Middle frontal gyrus (tissue), 1 donor: ENCODE data around the gene PARP3.
"Not testable (repeated sequence)": the region's sequence is repeated elsewhere in the genome, so short reads cannot be mapped to it uniquely, and the experiment has no call there.

Source experiments
- DNase-seq: peaks from one replicate; pipeline ENCODE4 v3.0.0-alpha.2; 2015; ENCODE audit warnings: low spot score; ENCODE audit errors: extremely low spot score

PARP3 gene

GRCh38 chr3:51941798-51942602 is at the start of gene PARP3, which contains the start of gene RRP9:
Gene PARP3, plus strand, starts transcription at chr3:51942363. Its CDS starts 993 bp downstream, at chr3:51943356.
Gene RRP9, minus strand, starts transcription at chr3:51941904. Its CDS starts 37 bp downstream, at chr3:51941867.
- DNase-seq, result peak; percentile 100

GRCh38 chr3:51894391-51894790 is 47.8 kb upstream of the PARP3 start:
- DNase-seq, result no peak

- no peak for DNase-seq
These were observed 47.2 kb upstream of the PARP3 start for GRCh38 chr3:51894939-51895338.

GRCh38 chr3:51896607-51897305 is 45.4 kb upstream of the PARP3 start:
- DNase-seq, result no peak

- no peak for DNase-seq
These were observed 44.8 kb upstream of the PARP3 start for GRCh38 chr3:51897391-51897790.

- DNase-seq, result not testable (repeated sequence)
These were observed 42.1 kb upstream of the PARP3 start for GRCh38 chr3:51900043-51900442.

- not testable (repeated sequence) for DNase-seq
These were observed 39.8 kb upstream of the PARP3 start for GRCh38 chr3:51902361-51902760.

GRCh38 chr3:51904034-51904823 is 37.9 kb upstream of the PARP3 start:
- no peak for DNase-seq

- DNase-seq, result no peak
These were observed 34.1 kb upstream of the PARP3 start for GRCh38 chr3:51908026-51908425.

- no peak for DNase-seq
These were observed 25.7 kb upstream of the PARP3 start for GRCh38 chr3:51916418-51916817.

- DNase-seq, result no peak
These were observed 21.0 kb upstream of the PARP3 start for GRCh38 chr3:51921081-51921578.

- DNase-seq, result no peak
These were observed 14.8 kb upstream of the PARP3 start for GRCh38 chr3:51927061-51927977.

GRCh38 chr3:51928438-51928837 is 13.7 kb upstream of the PARP3 start:
- DNase-seq, result no peak

GRCh38 chr3:51928981-51929380 is 13.2 kb upstream of the PARP3 start:
- not testable (repeated sequence) for DNase-seq

GRCh38 chr3:51929420-51930003 is 12.7 kb upstream of the PARP3 start:
- no peak for DNase-seq

GRCh38 chr3:51930439-51930838 is 11.7 kb upstream of the PARP3 start:
- no peak for DNase-seq

- DNase-seq, result no peak
These were observed 10.4 kb upstream of the PARP3 start for GRCh38 chr3:51931756-51932155.

GRCh38 chr3:51932471-51933370 is 9.4 kb upstream of the PARP3 start:
- no peak for DNase-seq
